HG03066 (cell line): ENCODE data around the gene MED16.
A peak's percentile ranks its signal among the peaks of the same experiment; 100 is the strongest.

Experiments used
- ATAC-seq: cut with Tn5 transposase; IDR thresholded peaks from one replicate; pipeline ENCODE4 v1.9.1; 2021; ENCODE audit warnings: low read depth; ENCODE audit not compliant: unreplicated experiment

MED16 gene, protein sequence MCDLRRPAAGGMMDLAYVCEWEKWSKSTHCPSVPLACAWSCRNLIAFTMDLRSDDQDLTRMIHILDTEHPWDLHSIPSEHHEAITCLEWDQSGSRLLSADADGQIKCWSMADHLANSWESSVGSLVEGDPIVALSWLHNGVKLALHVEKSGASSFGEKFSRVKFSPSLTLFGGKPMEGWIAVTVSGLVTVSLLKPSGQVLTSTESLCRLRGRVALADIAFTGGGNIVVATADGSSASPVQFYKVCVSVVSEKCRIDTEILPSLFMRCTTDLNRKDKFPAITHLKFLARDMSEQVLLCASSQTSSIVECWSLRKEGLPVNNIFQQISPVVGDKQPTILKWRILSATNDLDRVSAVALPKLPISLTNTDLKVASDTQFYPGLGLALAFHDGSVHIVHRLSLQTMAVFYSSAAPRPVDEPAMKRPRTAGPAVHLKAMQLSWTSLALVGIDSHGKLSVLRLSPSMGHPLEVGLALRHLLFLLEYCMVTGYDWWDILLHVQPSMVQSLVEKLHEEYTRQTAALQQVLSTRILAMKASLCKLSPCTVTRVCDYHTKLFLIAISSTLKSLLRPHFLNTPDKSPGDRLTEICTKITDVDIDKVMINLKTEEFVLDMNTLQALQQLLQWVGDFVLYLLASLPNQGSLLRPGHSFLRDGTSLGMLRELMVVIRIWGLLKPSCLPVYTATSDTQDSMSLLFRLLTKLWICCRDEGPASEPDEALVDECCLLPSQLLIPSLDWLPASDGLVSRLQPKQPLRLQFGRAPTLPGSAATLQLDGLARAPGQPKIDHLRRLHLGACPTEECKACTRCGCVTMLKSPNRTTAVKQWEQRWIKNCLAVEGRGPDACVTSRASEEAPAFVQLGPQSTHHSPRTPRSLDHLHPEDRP

DNA sequence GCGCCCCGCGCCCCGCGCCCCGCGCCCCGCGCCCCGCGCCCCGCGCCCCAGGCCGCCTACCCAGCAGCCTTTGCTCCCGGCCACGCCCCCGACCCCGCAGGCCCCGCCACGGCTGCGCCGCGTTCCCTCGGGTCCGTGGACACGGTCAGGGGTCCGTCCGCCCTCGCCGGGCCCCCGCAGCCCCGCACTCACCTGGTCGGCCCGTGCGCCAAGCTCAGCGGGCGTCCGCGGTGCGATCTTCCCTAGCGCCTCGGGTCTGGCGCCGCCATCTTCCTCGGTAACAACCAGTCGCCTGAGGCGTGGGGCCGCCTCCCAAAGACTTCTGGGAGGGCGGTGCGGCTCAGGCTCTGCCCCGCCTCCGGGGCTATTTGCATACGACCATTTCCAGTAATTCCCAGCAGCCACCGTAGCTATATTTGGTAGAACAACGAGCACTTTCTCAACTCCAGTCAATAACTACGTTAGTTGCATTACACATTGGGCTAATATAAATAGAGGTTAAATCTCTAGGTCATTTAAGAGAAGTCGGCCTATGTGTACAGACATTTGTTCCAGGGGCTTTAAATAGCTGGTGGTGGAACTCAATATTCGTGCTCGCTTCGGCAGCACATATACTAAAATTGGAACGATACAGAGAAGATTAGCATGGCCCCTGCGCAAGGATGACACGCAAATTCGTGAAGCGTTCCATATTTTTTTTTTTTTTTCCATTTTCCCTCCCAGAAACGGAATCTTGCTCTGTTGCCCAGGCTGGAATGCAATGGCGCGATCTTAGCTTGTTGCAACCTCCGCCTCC is at the start of gene MED16, which contains the start of gene RNU6-9:
Gene MED16 (minus strand): TSS at position 294 of the 796 bp plus-strand sequence. CDS start 2,056 bp downstream, outside the sequence.
Gene RNU6-9 (plus strand): TSS at position 591 of the 796 bp plus-strand sequence.
- peak; percentile 76 for ATAC-seq

DNA sequence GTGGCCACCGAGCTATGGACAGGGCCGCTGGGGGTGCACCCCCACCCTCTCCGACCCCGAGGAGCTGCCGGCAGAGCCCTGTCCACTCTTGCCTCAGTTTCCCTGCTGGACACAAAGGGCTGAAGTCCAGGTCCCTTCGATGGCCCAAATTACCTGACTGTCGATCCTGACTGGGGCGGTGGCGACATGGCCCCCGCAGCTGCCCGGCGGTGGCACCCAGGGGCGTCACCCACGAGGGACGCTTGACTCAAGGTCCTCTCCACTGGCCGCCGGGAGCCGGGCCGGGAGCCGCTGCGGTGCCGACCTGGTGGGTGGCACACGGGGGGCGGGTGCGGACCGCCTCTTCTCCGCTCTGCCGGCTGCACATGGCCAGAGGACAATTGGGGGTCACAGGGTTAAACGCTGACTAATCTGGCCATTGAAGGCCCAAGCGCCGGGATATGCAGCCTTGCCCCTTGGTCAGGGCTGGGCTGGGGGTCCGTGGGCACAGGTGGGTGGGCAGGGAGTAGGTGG is 49.2 kb upstream of the MED16 start:
- no peak for ATAC-seq

DNA sequence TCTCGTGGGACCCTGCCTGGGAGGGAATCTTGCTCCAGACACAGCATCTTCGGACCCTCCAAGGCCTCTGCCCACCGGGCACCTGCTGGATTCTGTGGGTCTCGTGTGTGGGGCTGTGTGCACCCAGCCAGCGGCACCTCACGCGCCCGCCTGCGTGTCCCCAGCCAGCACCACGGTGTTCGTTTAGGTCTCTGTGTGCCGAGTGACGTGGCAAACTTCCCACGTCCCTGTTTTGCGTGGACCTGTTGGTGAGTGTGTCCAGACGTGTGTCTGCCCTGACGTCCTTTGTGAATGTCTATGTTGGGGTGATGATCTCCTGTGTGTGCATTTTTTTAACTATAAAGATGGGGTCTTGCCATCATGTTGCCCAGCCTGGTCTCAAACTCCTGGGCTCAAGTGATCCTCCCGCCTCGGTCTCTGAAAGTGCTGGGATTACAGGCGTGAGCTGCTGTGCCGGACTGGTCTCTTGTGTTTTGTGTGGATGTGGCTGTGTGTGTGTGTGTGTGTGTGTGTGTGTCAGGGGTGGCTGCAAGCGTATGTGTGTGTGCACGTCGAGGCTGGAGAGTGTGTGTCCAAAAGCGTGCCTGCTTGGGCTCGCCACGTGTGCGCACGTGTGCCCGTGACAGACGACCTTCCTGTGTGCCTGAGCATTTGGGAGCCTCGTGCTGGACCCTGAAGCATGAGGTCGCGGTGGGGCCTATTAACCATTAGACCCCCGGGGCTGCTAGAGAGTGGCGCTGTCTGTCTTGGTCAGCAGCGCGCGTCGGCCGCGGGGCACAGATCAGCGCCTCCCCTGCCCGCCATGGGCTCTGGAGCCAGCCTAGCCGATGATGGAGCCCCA is 48.5 kb upstream of the MED16 start:
- no peak for ATAC-seq

DNA sequence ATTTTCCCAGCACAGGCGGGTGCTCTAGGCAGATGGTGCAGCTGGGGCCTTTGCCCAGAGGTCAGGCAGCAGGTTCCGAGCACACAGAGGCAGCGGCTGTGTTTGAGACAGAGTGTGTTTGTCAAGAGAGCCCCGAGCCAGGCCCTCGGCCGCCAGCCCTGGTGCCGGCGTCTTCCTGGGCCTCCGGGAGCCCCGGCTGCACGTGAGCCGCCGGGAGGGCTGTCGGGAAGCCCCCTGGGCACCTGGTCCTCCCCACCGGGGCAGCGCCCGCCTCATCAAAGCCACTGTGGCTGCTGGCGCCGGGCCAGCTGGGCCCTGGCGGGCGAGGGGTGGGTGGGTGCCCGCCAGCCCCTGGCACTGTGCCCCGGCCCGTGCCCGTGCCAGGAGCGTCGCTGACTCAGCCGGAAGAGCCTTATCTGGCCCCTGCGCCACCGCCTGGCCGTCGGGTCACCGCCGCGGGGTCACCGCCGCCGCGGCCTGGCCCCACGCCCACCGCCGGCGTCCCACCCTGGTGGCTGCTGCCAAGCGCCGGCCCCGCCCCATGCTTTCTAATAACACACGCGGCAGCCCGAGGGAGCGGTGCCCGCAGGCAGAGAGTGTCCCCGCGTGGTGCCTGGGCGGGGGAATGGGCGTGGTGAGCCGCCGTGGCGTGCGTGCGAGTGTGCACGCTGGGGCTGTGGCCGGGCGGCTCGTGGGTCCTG is 47.8 kb upstream of the MED16 start:
- no peak for ATAC-seq

DNA sequence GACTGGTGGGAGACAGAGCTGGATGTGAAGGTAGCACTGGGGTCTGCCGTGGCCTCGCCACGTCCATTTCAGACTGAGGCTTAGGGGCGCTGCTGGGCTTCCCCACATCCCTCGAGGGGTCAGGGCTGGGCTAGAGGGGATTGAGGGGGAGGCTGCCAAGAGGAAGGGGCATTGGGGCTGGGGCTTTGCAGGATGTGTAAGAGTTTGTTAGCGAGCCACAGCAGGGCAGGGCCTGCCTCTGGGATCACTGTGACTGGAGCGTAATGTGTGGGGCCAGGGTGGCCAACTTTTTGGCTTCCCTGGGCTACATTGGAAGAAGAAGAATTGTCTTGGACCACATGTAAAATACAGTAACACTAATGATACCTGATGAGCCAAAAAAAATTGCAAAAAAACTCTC is 46.9 kb upstream of the MED16 start:
- ATAC-seq = no peak

- no peak for ATAC-seq
These were observed 46.5 kb upstream of the MED16 start for GRCh38 chr19:939439-939838.

DNA sequence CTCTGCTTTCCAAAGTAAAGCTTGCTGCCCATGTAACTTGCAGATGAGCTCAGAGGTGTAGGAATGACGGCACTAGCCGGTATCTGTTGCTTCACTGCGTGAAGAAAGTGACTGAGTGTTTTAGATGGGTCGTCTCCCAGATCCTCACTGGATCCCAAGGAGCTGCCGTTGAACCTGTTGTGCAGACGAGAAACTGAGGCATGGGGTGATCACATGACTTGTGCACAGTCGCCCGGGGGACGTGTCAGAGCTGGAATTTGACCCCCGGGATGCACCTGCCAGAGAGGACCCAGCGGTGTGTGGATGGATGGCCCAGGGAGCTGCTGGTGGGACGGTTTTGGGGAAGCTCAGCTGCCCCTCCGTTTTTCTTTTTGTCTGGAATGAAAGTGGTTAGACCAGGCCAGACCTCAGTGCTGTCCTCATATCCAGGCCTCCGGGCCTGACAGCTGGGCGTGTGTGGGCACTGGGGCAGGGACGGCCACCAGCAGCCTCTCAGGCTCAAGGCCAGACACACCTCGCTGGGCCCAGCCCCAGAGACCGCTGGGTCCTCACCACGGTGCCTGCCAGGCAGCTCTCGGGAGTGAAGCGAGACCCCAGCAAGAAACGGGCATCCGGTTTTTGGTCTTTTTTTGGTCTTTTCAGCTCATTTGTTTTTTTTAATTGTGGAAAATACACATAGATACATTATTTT is 45.4 kb upstream of the MED16 start:
- ATAC-seq = no peak

- no peak for ATAC-seq
These were observed 44.3 kb upstream of the MED16 start for GRCh38 chr19:937259-937694.

DNA sequence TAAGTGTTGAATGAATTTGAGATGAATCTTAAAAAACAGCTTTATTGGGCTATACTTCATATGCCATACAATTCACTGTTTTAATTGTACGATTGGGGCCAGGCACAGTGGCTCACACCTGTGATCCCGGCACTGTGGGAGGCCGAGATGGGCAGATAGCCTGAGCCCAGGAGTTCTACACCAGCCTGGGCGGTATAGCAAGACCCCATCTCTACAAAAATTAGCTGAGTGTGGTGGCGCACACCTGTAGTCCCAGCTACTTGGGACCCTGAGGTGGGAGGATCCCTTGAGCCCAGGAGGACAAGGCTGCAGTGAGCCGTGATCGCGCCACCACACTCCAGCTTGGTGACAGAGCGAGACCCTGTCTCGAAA is 43.2 kb upstream of the MED16 start:
- ATAC-seq = no peak

GRCh38 chr19:934865-935479 is 42.0 kb upstream of the MED16 start:
- no peak for ATAC-seq

- no peak for ATAC-seq
These were observed 41.3 kb upstream of the MED16 start for GRCh38 chr19:934197-934840.

DNA sequence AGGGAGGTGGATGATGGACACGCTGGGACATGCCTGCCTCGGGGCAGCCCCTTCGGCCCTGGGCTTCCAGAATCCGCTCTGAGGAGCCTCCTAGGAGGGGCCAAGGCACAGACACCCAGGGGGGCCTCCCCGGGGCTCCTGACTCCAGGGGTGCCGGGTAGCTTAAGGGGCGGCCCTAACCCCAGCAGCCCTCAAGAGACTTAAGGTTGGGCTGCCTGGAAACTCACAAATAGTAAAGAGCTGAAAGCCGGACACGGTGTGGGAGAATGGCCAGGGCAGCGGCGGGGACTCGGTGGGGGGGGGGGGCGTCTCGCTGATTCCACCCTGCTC is 40.5 kb upstream of the MED16 start:
- no peak for ATAC-seq

DNA sequence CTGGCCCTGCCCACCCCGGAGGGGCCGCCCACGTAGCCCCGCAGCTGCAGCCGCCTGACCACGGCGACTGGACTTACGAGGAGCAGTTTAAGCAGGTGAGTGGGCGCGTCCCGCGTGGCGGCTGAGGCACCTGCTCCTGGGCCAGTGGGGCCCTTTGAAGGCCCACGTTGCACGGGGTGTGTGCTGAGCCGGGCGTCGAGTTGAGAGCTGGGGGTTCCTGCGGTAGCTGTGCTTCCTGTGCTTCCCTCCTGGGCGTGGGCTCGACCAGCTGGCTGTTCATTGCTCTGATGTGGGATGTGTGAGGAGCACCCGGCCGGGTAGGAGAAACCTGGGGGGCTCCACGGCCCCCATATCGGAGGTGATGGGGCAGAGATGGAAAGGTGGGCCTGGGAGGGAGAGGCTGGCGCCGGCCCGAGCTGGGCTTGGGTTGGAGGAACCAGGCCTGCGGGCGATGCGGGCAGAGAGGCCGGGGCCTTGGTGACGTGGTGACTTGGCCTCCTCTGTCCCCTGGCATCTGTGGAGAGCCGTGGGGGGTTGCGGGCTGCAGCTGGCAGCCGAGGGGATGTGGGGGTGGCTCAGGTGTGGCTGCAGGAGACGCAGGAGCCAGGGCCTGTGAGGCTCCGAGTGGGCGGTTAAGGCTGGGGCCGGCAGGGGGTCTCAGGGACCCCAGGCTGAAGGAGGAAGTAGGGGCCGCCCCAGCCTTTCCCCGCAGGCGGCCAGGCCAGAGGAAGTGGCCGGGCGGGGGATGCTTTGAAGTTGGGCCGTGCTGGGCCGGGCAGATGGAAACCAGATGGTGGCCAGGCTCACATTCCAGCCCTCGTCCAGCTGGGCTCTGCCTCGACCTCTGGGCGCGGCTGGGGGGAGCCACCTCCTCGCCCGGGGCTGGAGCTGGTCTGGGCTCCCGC is 39.9 kb upstream of the MED16 start:
- no peak for ATAC-seq

DNA sequence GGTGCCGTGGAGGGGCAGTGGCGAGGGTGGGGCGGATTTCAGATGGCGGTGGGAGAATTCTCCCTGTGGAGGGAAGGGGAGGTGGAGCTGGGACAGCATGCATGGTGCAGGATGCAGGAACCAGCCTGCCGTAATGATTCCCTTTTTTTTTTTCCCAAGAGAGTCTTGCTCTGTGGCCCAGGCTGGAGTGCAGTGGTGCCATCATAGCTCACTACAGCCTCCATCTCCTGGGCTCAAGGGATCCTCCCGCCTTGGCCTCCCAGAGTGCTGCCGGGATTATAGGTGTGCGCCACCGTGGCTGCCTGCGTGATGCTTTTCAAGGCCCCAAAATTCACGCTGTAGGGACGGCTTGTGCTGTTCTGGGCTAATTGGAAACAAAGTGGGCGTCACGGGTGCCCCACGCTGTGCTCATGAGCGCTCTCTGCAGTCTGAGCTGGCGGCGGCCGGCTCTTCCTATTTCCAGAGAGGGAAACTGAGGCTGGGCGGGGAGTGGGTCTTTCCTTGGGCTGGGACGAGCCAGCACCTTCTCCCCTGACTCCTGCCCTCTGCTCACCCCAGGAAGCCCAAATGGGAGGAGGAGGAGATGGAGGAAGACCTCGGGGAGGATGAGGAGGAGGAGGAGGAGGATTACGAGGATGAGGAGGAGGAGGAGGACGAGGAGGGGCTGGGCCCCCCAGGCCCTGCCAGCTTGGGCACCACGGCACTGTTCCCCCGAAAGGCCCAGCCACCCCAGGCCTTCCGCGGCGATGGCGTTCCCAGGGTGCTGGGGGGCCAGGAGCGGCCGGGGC is 39.1 kb upstream of the MED16 start:
- ATAC-seq = no peak

DNA sequence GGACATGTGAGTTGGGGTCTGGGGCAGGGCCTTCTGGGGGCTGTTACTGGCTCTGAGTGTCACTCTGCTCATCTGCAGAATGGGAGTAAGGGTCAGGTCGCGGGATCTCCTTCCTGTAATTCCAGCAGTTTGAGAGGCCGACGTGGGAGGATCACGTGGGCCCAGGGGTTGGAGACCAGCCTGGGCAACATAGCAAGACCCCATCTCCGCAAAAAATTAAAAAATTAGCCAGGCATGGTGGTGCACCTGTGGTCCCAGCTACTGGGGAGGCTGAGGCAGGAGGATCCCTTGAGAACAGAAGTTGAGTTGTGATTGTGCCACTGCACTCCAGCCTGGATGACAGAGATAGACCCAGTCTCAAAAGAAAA is 36.9 kb upstream of the MED16 start:
- ATAC-seq = no peak
